NT2/D1 (cell line): Measurements from ENCODE around the gene MLPH.

Experiments
- DNase-seq: peaks from one replicate; pipeline ENCODE4 v3.0.0-alpha.2; 2011; ENCODE audit warnings: low read depth, low spot score
- H3K27me3 ChIP-seq: 2 replicates; pipeline ENCODE4 v1.6.0; 2011; ENCODE audit warnings: mild to moderate bottlenecking; ENCODE audit not compliant: insufficient read length, insufficient read depth
- H3K36me3 ChIP-seq: 2 replicates; pipeline ENCODE4 v1.6.1; 2011; ENCODE audit warnings: mild to moderate bottlenecking, low read length, mixed read lengths; ENCODE audit not compliant: insufficient read depth, insufficient read length
- H3K4me1 ChIP-seq: 2 replicates; pipeline ENCODE4 v1.5.1; 2011; ENCODE audit not compliant: insufficient read depth, insufficient read length
- H3K4me3 ChIP-seq: 2 replicates; pipeline ENCODE4 v1.5.1; 2011; ENCODE audit warnings: low read depth; ENCODE audit not compliant: insufficient read length
- H3K9ac ChIP-seq: 2 replicates; pipeline ENCODE4 v1.6.0; 2011; ENCODE audit warnings: low read depth; ENCODE audit not compliant: insufficient read length
- H3K9me3 ChIP-seq: 2 replicates; pipeline ENCODE4 v1.5.1; 2011; ENCODE audit warnings: mild to moderate bottlenecking, low read length; ENCODE audit not compliant: insufficient read depth
- SUZ12 ChIP-seq: IDR thresholded peaks from 2 replicates; pipeline ENCODE4 v1.6.1; 2011; ENCODE audit not compliant: insufficient read length, insufficient read depth; ENCODE audit errors: extremely low read depth
- YY1 ChIP-seq: IDR thresholded peaks from 2 replicates; pipeline ENCODE4 v1.6.1; 2011; ENCODE audit not compliant: insufficient read length, insufficient read depth
- ZNF274 ChIP-seq: IDR thresholded peaks from 2 replicates; pipeline ENCODE4 v1.6.1; 2011; ENCODE audit warnings: mild to moderate bottlenecking, low read depth, low read length

The MLPH gene

DNA sequence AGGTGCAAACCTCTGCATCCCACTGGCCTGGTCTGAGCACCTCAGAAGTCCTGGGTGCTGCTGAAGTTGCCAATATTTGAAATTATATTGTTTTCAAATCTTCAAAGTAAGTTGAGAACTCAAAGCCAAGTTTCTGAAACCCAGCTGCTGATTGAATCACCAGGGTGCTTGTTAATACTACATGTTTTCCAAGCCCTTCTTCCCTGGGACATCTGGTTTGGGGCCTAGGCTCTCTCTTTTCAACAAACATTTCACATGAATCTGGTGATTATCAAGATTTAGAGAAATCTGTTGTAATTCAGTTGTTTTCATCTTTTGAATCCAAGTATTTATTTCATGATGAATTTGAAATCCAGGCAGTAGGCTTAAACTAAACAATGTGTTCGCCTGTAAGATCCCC lies 24.4 kb downstream of the MLPH start:
- no peak overlapping the region for H3K4me3 ChIP-seq
- no peaks in the 10 kb centered on the region for H3K36me3 ChIP-seq
- no peaks in the 10 kb centered on the region for H3K9me3 ChIP-seq
- peaks cover 6% of the 10 kb centered on the region for H3K4me1 ChIP-seq
- no peaks in the 10 kb centered on the region for H3K27me3 ChIP-seq
- no peak overlapping the region for H3K9ac ChIP-seq
- no peak for DNase-seq
- no peak for TF ChIP-seq SUZ12
- TF ChIP-seq YY1 = no peak
- TF ChIP-seq ZNF274 = no peak

DNA sequence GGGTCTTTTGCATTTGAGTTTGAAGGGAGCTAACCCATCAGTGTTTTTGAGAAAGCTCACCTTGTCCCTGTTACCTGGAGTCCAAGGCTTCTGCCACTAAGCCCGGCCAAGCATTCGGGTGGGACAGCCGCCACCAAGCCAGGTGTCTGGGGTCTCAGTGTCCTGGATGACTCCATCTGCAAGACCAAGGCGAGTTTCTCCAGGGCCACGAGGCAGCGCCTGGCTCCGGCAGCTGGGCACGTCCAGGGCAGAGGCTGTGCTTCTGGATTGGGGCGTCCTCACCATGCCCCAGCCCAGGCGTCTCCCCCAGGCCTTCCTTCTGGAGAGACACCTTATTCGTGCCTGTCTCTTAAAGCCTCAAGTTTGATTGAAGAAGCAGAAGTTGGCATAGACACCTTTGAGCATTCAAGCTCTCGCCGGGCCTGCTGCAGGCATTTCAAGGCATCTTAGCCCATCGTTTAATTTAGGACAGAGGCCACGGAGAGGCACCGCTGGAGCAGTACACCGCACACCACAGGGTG lies 24.9 kb downstream of the MLPH start:
- Histone ChIP-seq H3K27me3 (peaks cover under 1% of the 10 kb centered on the region), H3K4me1 (peaks cover 6% of the 10 kb centered on the region), H3K4me3 (no peak overlapping the region), H3K9ac (no peak overlapping the region), H3K9me3 (no peaks in the 10 kb centered on the region), H3K36me3 (no peaks in the 10 kb centered on the region)
- DNase-seq = no peak
- no peak for TF ChIP-seq SUZ12
- no peak for TF ChIP-seq YY1
- TF ChIP-seq ZNF274 = no peak

DNA sequence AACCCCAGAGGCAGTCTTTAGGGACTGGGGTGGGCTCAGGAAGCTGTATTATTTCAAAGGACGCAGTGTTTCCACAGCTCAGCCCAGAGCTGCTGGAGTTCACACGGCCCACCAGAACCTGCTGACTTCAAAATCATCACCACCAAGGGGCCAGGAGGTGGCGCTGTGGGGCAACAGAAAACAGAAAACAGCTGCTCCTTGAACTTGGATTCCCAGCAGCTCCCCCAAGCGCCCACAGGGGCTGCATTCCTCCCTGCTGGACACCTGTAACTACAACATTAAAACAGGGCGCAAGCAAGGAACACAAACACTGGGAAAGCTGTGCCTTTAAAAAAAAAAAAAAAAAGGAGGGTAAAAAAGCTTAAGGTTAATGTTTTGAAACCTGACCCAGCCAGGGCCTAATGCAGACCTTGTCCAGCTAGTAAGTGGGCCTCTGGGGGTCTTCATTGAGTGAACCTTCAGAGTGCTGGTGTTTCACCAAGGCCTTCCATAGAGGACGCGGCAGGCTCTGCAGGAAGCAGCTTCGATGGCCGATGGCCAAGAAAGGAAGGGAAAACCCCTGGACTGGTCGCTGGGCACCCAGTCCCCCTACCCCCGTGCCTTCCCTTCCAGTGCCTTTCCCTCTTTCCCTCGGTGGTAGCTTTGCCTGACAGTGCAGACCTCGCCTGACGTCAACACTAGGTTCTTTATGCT lies 25.9 kb downstream of the MLPH start:
- TF ChIP-seq SUZ12 = no peak
- TF ChIP-seq YY1 = no peak
- TF ChIP-seq ZNF274 = no peak
- no peaks in the 10 kb centered on the region for H3K9me3 ChIP-seq
- H3K9ac ChIP-seq = peak overlapping the region; percentile 3
- H3K36me3 ChIP-seq = no peaks in the 10 kb centered on the region
- peak; percentile 92 for DNase-seq
- no peak overlapping the region for H3K4me3 ChIP-seq
- H3K27me3 ChIP-seq = peaks cover 2% of the 10 kb centered on the region
- peaks cover 6% of the 10 kb centered on the region for H3K4me1 ChIP-seq

DNA sequence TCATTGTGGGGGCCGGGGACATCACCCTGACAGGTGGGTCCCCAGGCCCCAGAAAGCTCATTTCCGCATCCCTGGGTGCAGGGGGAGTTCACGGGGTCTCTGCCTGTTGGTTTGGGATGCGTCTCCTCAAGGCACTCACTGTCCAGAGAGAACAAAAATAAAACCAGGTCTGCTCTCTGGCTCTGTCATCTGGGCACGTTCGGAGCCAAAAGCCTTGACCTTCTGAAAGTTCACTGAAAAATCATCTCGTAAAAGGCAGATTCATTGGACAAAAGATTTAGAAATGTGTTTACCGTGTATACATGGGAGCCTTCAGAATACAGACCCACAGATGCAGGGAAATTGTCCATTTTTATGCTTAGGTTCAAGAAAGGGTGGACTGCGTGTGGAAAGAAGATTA lies 26.6 kb downstream of the MLPH start:
- DNase-seq = no peak
- no peaks in the 10 kb centered on the region for H3K36me3 ChIP-seq
- H3K4me3 ChIP-seq = no peak overlapping the region
- no peak for TF ChIP-seq ZNF274
- no peak for TF ChIP-seq YY1
- no peak for TF ChIP-seq SUZ12
- peaks cover 6% of the 10 kb centered on the region for H3K4me1 ChIP-seq
- peaks cover 2% of the 10 kb centered on the region for H3K27me3 ChIP-seq
- H3K9me3 ChIP-seq = no peaks in the 10 kb centered on the region
- no peak overlapping the region for H3K9ac ChIP-seq

GRCh38 chr2:237514474-237515130 lies 27.6 kb downstream of the MLPH start:
- no peak for TF ChIP-seq SUZ12
- Histone ChIP-seq H3K4me1 (peaks cover 6% of the 10 kb centered on the region), H3K9me3 (no peaks in the 10 kb centered on the region), H3K36me3 (no peaks in the 10 kb centered on the region), H3K9ac (no peak overlapping the region), H3K4me3 (no peak overlapping the region), H3K27me3 (peaks cover 2% of the 10 kb centered on the region)
- DNase-seq = no peak

GRCh38 chr2:237515166-237515565 lies 28.1 kb downstream of the MLPH start:
- TF ChIP-seq SUZ12 (no peak), YY1 (no peak), ZNF274 (no peak)
- Histone ChIP-seq H3K27me3 (peaks cover 2% of the 10 kb centered on the region), H3K9ac (no peak overlapping the region), H3K4me3 (no peak overlapping the region), H3K4me1 (peaks cover 6% of the 10 kb centered on the region), H3K9me3 (no peaks in the 10 kb centered on the region), H3K36me3 (no peaks in the 10 kb centered on the region)
- DNase-seq = no peak

DNA sequence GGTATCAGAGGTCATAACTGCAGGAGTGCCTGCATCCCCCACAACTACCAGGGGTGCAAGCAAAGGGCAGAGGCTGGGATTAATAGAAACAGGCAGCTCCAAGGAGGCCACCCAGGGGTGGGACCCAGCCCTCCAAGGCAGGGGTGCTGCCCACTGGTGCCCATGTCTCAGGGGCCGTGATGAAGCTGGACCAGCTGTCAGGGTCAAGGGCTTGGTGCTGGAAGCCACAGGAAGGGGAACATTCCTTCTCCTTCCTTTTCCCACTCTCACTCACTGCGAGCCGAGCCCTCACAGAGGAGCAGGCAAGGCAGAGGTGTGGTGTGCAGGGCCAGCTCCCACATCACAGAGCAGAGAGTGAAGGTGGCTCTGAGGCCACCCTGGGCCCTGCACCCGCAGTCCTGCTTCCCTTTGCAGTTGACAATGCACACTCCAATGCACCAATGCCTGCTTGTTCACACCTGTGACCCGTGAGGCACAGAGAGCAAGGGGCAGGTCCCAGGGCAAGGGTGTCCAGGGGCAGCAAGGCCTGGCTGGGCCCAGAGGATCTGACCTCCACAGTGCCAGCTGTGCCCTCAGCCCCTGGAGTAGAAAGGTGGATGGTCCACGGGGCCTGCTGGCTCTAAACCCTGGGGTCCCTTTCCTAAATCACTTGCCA lies 28.7 kb downstream of the MLPH start:
- no peaks in the 10 kb centered on the region for H3K36me3 ChIP-seq
- no peak for TF ChIP-seq ZNF274
- no peak for TF ChIP-seq YY1
- no peak for TF ChIP-seq SUZ12
- no peak overlapping the region for H3K9ac ChIP-seq
- H3K9me3 ChIP-seq = no peaks in the 10 kb centered on the region
- no peak for DNase-seq
- H3K27me3 ChIP-seq = peaks cover 2% of the 10 kb centered on the region
- H3K4me1 ChIP-seq = peaks cover 2% of the 10 kb centered on the region
- H3K4me3 ChIP-seq = no peak overlapping the region
